Posterior cingulate gyrus (tissue), 11 donors: Measurements from ENCODE around the gene LHFPL3.
A peak's percentile ranks its signal among the peaks of the same experiment; 100 is the strongest.

ENCODE experiments used
- DNase-seq, 10 donors: peaks; one replicate each; pipeline versions ENCODE4 v3.0.0 to v3.0.0-alpha.2; 2020 to 2021; ENCODE audit warnings: mixed read lengths in 3 of 10
- intact Hi-C: fragments of 100-400 bp; cut with DNase I; formaldehyde crosslinking; loops from one replicate; pipeline ENCODE4 v1.15.1; 2023

LHFPL3 gene

GRCh38 chr7:104789780-104790179 is 461.4 kb downstream of the LHFPL3 start:
- DNase-seq = no peak

GRCh38 chr7:104790440-104790839 is 462.0 kb downstream of the LHFPL3 start:
- DNase-seq = no peak
- intact Hi-C loops = loop anchor here (10.0 kb wide), 1 partner anchor 54 kb away; no protein-coding TSS in a partner anchor

More at GRCh38 chr7:104789780-104790179, 461.4 kb downstream of the LHFPL3 start:
- intact Hi-C loops = loop anchor here (10.0 kb wide), 1 partner anchor 55 kb away; no protein-coding TSS in a partner anchor

GRCh38 chr7:104791080-104791479 is 462.7 kb downstream of the LHFPL3 start:
- intact Hi-C loops = loop anchor here (10.0 kb wide), 1 partner anchor 54 kb away; no protein-coding TSS in a partner anchor
- DNase-seq = no peak

- no peak for DNase-seq
- intact Hi-C loops = loop anchor here (10.0 kb wide), 1 partner anchor 52 kb away; no protein-coding TSS in a partner anchor
Measured at GRCh38 chr7:104793066-104793465, 464.7 kb downstream of the LHFPL3 start.

- intact Hi-C loops = loop anchor here (10.0 kb wide), 1 partner anchor 51 kb away; no protein-coding TSS in a partner anchor
- no peak for DNase-seq
Measured at GRCh38 chr7:104794154-104794553, 465.8 kb downstream of the LHFPL3 start.

GRCh38 chr7:104794589-104794988 is 466.2 kb downstream of the LHFPL3 start:
- intact Hi-C loops = loop anchor here (10.0 kb wide), 1 partner anchor 50 kb away; no protein-coding TSS in a partner anchor
- DNase-seq = no peak

- peak in 1 of 10 donors; percentile 40 for DNase-seq
- intact Hi-C loops = loop anchor here (10.0 kb wide), 1 partner anchor 50 kb away; no protein-coding TSS in a partner anchor
Measured at GRCh38 chr7:104795086-104795485, 466.7 kb downstream of the LHFPL3 start.

- intact Hi-C loops = loop anchor here (10.0 kb wide), 1 partner anchor 49 kb away; no protein-coding TSS in a partner anchor
- DNase-seq = no peak
Measured at GRCh38 chr7:104795616-104796398, 467.4 kb downstream of the LHFPL3 start.

- no peak for DNase-seq
- intact Hi-C loops = no loop called here
Measured at GRCh38 chr7:104800307-104800706, 471.9 kb downstream of the LHFPL3 start.

GRCh38 chr7:104801022-104801421 is 472.6 kb downstream of the LHFPL3 start:
- intact Hi-C loops = no loop called here
- no peak for DNase-seq

GRCh38 chr7:104803931-104804330 is 475.5 kb downstream of the LHFPL3 start:
- intact Hi-C loops = no loop called here

GRCh38 chr7:104804696-104805095 is 476.3 kb downstream of the LHFPL3 start:
- intact Hi-C loops = no loop called here
- no peak for DNase-seq

More at GRCh38 chr7:104803931-104804330, 475.5 kb downstream of the LHFPL3 start:
- no peak for DNase-seq

- peak in 3 of 10 donors; percentile 33 to 63 (median 35) for DNase-seq
- intact Hi-C loops = no loop called here
Measured at GRCh38 chr7:104805449-104806317, 477.3 kb downstream of the LHFPL3 start.

- intact Hi-C loops = no loop called here
- DNase-seq = no peak
Measured at GRCh38 chr7:104807671-104808070, 479.3 kb downstream of the LHFPL3 start.

GRCh38 chr7:104809906-104810305 is 481.5 kb downstream of the LHFPL3 start:
- DNase-seq = no peak
- intact Hi-C loops = no loop called here

- intact Hi-C loops = no loop called here
- no peak for DNase-seq
Measured at GRCh38 chr7:104814126-104814525, 485.7 kb downstream of the LHFPL3 start.

- DNase-seq = peak in 1 of 10 donors; percentile 72
- intact Hi-C loops = no loop called here
Measured at GRCh38 chr7:104814671-104815400, 486.4 kb downstream of the LHFPL3 start.

- intact Hi-C loops = no loop called here
- no peak for DNase-seq
Measured at GRCh38 chr7:104816537-104816936, 488.1 kb downstream of the LHFPL3 start.

GRCh38 chr7:104818961-104819880 is 490.8 kb downstream of the LHFPL3 start:
- no peak for DNase-seq
- intact Hi-C loops = no loop called here
